NCI-H446 treated with DMSO at 0.1 percent for 48 hours (cell line): Measurements from ENCODE around the gene DISP3.
A peak's percentile ranks its signal among the peaks of the same experiment; 100 is the strongest.

Source experiments
- DNase-seq: peaks from one replicate; lab custom pipeline; 2025; lab: John Stamatoyannopoulos, UW

Gene DISP3

DNA sequence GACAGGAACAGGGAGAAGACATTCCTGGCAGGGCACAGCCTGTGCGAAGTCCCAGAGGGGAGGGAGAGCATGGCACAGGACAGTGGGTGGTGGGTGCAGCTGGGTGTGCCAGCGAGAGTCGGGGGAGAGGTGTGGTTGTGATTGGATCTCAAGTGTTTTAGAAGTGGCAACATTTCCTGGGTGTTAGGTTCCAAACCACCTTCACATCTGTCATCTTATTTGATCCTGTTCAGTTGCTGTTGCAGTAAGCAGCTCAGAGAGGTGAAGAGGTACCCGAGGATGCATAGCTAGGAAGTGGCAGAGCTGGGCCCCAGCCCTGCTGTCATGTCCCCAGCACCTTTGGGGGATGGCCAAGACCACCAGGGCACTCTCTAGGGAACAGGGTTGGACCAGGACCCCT, 22.0 kb upstream of the DISP3 start:
- no peak for DNase-seq

DNA sequence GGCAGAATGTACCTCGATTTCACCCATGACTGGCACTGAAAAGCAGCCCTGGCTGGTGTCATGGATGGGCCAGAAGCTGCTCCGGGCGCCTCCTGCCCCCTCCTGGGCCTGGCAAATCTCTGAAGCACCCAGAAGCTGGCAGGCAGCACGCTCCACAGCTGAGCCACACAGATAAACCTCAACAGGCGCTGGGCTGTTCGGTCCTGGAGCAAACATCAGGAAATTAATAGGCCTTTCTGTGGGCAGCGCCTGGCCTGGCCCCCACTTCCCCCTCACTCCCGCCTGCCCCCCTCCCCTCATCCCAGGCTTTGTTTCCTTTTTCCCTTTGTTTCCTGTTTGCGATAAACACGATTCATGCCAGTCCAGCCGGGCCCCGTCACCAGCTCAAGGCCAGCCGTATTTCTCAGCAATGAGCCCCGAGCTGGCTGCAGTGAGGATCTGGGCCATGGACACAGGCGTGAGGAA, 20.1 kb upstream of the DISP3 start:
- peak; percentile 73 for DNase-seq

DNA sequence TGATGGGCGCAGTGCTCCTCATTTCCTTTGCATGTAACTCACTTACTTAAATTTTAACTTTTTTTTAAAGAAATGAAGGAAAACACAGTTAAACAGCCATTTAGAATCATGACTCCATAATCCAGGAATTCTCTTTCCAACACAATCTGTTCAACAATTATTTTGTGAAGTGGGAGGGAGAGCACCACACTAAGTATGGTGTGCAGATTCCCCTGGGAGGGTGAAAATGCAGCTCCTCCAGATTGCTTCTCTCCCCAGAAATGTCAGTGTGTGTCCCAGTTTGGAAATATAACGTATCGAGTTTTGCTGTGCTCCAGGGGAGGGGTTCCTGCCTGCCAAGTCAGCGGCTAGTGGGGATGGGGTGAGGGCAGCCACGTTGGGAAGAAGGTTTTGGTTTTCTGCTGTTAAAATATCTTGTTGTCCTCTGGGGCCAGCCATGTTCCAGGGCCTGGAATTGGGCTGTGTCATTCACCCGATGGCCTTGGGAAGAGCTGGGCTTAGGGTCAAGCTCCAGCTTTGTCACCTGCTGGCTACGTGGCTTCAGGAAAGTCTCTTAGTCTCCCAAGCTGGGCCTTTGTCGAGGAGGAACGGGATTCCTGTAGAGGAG, 17.3 kb upstream of the DISP3 start:
- peak; percentile 73 for DNase-seq

DNA sequence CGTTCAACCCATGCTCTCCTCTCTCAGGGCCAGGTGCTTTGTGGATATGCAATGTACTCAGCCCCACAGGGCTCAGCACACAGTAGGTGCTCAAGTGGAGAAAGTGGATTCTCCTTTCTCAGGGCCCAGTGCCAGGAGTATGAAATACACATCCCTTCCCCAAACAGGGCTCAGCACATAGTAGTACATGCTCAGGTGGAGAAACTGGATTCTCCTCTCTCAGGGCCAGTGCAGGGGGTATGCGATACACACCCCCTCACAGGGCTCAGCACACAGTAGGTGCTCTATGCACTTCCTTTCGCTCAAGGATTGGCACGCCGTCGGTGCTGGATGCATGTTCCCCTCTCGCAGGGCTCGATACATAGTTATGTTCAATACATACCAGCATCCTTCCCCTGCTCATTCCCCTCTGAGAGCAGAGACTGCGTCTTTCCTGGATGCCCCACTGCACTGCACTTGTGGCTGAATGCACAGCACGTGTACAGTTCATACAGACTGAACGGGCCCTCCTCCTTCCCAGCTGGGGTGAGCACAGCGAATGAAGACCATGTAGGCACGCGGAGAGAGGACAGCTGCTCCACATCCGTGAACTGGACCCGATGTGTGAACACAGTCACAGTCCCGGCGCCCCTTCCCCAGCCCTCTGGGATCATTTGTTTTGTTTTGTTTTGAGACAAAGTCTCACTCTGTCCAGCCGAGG, 16.6 kb upstream of the DISP3 start:
- DNase-seq: no peak

DNA sequence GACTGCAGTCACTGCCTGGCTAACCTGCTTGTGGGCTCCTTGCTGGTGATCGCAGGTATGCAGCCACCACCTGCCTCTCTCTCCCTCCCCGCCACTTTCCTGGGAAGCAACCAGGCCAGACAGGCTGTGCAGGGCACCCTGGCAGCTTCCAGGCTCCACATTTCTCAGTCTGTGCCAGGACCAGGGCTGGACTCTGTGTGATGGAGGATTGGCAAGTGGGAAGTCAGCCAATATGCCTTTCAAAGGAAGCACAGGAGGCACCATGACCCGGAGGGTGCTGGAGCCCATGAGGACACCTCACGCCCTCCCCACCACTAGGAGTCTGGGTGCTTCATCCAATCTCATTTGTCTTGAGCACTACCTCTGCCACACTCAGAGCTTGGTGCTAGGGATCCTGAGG, 15.8 kb upstream of the DISP3 start:
- no peak for DNase-seq

DNA sequence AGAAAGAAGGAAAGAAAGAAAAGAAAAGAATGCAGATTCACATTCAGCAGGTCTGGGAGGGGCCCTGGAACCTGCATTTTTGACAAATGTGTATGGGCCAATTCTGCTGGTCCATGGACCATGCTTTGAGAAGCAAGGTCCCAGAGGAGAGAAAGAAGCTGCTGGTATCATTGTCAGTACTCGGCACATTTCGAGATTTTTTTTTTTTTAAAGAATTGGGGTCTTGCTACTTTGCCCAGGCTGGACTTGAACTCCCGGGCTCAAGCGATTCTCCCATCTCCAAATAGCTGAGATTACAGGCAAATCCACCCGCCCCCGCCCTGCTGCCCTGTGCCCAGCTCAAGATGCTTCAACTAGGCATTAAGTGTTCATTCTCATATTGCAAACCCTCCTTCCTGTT, 13.6 kb upstream of the DISP3 start:
- DNase-seq: no peak

DNA sequence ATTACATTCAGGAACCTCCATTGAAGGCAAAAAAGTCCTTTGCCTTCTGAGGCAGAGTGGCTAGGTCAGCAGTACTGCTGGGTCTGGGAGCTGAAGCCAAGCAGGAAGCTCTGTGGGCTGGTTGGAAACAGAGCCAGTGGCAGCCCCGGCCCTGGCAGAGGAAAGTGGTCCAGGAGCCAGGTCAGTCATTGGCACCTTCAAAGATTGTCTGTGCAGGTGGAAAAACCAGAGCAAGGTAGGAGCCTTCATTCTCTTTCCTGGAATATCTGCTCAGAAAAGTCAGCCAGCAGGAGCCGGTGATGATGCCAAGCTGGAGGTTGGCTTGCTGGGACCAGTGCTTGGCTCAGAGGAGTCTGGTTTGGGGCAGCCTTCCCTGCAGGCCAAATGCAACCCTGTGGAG, 12.5 kb upstream of the DISP3 start:
- no peak for DNase-seq

DNA sequence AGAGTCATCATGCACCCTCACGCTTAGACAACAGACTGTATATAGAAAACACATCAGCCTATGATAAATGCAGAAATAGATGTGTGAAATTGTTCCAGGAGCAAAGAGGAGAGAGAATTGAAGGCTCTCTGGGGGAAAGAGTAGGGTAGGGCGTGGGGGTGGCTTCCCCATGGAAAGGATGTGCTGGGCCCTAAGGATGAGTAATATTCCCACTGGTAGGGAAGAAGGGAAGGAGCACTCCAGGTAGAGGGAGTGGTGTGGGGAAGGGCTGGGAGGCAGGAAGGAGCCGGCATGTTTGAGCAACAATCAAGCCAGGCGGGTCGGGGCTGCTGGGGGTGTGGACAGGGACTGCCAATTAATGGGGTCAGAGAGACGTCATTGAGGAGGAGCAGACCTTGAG, 10.1 kb upstream of the DISP3 start:
- DNase-seq: no peak

DNA sequence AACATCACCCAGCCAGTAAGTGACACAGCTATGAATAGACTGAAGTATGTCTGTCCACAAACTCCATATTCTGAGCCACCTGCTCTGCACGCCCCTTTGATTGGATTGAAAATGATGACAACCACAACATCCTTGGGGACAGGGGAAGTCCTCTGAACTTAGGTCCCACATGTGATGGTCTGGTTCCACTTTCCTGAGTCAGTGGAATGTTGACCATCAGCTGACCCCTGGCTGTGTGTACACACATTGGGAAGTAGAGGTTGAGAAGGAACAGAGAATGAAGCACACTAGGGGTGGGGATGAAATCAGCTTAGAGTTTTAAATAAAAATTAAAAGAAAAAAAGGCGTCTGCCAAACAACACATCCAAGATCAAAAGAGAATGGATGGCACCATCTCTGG, 8.0 kb upstream of the DISP3 start:
- DNase-seq: no peak

DNA sequence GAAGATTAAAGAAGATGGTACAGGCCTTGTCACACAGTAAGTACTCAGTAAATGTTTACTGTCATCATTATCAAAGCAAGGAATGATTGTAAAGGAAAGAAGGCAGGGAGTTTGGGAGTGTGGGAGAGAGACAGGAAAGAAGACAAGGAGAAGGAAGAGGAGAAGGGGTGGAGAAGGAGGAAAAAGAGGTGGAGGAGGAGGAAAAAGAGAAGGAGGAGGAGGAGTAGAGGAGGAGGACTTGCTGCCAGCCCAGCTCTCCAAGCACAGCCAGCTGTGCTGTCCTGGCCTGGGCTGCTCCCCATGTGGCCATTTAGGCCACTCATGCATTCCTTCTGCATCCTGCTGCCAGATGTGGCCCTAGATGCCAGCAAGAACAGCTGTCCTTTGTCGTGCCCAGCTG, 7.5 kb upstream of the DISP3 start:
- DNase-seq: no peak

DNA sequence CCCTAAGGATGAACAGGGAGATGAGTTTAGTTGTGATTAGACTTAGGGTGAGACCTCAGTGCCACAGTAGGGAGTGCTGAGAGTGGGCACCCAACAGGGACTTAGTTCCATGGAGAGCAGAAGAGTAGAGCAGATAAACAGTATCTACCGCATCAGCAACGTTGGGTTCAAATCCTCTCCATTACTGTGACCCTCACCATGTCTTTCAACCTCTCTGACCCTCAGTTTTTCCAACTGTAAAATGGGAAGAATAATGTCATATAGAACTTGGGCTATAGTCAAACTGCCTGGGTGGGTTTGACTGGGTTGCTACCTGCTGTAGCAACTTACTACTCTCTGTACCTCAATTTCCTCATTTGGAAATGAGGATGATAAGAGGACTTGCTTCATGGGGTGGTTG, 6.7 kb upstream of the DISP3 start:
- no peak for DNase-seq

DNA sequence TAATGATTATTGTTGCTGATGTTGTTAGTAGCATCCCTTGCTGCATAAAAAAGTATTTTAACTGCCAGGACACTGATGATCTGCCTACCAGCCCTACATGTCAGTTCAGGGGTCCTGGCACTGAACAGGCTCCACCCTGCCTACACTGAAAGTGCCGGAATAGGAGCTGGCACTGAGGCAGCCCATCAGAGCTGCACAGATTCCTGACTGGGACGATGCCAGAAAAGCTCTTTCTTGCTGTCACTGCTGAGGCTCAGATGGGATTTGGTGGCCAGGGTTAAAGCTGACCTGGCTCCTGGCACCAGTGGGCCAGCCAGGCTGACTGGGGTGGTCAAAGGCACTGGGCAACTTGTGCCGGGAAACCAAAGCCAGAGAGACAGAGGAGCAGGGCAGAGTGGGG, 6.2 kb upstream of the DISP3 start:
- peak; percentile 53 for DNase-seq

DNA sequence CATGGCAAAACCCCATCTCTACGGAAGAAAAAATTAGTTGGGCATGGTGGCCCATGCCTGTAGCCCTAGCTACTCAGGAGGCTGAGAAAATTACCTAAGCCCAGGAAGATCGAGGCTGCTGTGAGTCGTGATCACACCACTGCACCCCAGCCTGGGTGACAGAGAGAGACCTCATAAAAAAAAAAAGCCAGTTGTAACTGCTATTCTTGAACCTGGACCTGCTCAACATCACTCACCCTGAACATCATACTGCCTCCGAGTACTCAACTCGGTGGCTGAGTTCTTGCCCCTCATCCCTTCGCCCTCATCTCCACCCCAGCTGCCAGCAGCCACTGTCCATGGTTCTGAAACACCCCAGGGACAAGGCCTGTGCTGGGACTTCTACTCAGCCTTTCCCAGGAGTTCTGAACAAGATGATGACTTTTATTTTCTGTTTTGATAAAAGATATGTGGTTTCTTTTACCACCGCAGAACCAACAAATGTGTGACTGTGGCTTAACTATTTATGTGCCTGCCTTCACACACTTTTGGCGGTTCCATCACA, 5.4 kb upstream of the DISP3 start:
- no peak for DNase-seq

DNA sequence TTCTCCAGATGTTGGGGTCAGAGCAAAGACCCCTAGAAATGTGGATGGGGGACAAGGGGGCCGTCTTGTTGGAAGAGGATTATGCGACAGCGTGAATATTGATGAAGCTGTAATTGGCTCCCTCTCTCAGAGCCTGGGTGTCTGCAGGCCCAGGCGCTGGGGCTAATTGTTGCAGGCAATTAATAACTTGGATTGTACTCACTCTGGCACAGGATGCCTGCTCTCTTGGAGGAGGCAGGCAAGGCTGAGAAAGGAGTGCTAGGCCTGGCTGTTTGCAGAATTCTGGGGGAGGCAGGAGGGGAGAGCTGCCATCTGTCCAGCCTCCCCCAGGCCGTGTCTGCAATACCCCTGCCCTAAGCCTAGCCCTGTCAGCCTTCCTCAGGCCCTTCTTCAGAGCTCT, 4.1 kb upstream of the DISP3 start:
- peak; percentile 55 for DNase-seq

DNA sequence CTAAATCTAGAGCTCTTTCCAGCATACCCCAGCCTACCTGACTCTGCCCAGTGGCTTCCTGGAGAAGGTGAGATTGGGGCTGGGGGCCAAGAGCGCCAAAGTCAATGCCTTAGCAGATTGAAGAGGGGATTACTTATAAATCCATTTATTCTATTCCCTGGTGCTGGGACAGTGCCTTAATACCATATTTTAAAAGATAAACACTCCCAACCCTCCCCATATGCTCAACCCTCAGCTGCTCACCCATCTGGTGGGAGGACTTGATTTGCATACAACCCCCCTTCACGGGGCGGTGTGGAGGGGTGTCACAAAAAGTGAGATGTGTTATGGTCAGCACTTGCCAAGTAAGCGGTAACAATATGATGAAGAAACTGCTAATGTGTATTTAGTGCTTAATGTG, 3.2 kb upstream of the DISP3 start:
- DNase-seq: no peak

DNA sequence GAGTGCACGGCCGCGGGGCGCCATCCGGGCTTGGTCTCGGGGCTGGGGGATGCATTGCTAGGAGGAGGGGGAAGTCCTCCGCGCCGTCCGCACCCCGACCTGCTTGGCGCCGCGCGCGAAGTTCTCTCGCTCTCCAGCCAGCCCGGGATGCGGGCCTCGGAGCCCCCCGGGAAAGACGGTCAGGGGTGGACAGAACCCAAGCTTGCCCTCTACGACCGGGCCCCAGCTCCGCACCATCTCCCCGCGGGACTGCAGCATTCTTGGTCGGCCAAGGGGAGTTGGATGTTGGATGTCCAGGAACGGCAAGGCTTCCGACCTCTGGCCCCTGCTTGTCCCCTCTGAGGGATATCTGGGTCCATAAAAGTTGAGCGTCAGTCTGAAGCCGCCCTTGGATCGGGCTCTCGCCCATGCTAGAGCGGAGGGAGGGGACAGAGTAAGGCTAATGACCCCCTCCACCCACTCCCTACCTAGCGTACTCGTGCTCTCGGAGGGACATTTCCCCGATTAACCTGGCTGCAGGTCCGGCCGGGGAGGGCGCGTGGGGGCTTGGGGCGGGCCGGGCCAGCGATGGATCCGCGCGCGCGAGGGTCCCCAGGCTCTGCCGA, 522 bp downstream of the DISP3 start:
- DNase-seq: no peak

DNA sequence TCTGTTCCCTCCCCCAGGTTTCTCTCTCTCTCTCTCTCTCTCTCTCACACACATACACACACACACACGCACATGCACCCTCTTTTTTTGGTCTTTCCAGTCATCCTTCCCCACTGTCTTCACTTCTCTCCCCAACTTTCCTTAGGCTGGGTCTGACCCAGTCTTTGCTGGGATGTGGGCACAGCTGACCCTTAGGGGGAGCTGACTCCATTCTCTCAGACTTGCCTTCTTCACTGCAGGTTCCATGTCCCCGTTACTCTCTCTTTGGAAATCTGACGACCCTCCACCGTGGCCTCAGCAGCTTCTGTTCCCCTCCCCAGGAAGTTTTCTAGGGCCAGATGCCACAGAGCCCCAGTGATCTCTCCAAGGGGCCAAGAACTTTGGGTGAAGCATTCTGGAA, 2.1 kb downstream of the DISP3 start:
- no peak for DNase-seq

DNA sequence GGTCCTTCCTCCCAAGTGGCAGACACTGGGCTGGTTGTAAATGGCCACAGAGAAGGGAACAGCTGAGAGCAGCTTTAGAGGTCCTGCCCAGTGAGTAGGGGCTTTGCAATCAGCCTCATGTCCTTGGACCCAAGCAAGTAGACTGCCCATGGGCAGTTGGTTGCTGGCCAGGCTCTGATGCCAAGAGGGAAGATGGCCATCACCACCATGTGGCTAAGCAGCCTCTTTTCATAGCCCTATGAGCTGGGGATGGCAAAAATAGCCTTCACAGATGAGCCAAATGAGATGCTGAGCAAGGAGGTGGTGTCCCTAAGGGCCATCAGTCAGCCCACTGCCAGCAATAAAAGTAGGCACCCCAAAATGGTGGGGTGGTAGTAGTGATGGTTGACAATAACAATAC, 3.2 kb downstream of the DISP3 start:
- DNase-seq: no peak

DNA sequence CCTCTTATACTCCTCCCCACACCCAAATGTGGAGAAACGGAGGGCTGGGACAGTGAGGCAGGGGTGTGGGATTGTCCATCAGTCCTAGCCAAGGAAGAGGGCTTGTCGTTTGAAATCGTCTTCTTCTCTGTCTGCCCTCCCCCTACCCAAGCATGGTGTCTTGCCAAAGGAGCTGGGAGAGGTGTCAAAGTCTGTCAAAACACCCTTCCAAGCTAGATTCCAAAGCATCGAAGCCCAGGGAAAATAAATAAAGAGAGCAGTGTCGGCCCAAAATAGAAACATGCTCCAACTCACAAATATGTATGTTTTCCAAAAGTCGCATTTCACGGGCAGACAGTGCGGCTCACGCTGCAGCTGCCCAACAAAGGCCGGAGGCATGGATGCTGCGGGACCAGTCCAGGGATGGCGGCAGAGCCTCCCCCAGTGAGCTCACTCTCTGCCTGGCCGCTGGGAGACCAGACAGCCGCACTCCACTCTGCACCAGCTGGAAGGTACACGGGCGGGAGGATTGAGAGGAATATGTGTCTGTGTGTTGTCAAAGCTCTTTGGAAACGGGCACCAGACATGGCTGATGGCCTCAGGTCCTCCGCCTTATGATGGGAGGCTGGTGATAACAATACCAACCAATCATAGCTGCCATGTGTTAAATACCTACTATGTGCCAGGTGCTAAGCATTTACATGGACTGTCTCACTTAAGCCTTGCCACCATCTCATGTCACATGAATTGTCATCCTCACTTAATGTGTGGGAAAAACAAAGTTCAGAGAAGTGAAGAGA, 3.9 kb downstream of the DISP3 start:
- peak; percentile 55 for DNase-seq

DNA sequence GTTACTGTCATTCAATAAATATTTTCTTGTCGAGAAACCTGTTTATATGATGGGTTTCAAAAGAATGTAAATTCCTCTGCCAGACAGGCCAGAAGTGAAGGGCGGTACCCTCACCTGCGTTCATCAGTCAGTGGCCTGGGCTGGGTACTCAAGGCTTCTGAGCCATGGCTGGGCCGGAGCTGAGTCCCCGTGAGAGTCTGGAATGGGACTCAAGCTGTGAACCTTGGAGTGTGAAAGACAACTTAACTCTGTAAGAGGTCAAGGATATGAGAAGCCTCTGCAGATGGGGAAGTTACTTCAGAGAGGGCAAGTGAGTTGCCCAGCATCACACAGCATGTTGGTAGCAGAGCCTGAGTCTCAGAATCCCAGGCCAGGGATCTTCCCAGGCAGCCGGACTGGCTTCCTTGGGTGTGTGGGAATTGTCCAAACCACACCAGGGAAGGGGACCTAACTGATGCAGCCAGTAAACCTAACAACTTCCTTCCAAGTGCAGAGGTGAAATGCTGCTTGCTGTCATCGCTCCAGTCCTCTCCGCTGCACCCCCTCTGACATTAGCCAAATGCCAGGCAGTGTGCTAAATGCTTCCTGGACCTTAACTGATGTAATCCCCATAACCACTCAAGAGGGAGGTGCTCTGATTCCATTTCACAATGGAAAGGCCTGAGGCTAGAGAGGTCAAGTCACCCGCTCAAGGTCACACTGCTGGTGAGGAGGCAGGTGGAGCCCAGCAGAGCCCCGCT, 4.8 kb downstream of the DISP3 start:
- DNase-seq: no peak

DNA sequence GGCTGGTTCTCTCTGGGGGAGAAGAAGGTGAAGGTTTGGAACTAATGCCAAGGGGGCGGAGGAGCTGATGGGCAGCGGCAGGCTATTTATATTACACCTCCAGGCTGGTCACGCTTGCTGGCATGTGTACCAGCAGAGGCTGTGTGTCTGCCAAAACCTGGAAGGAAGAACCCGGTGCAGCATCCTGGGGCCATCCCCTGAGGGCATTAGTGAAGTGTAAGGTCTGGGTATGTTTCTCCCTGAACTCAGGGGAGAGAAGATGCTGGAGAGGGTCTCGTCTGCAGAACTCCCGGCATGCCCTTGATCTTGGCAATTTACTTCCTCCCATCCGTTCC, 5.3 kb downstream of the DISP3 start:
- DNase-seq: peak; percentile 70

DNA sequence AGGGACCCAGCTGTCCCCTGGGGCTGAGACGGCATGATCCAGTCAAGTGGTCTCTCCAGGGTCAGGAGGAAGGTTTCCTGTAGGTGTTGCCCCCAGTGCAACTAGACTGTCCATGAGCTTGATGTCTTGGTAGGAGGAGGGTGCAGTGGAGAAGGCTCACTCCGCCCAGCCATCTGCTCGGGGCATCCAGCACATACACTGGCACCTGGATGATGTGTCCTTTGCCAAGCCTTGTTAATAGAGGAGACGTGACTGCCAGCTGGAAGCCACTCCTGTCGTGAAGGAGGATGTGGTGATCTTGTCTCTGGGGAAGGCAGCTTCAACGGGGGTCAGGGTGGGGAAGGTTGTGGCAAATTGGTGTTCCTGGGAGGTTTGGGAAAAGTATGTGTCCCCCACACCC, 6.2 kb downstream of the DISP3 start:
- peak; percentile 83 for DNase-seq
